Rectal smooth muscle tissue (tissue), 1 donor: ENCODE measurements around the gene INTS4.
A peak's percentile ranks its signal among the peaks of the same experiment; 100 is the strongest.
"Not testable (repeated sequence)": the region's sequence is repeated elsewhere in the genome, so short reads cannot be mapped to it uniquely, and the experiment has no call there.

Source experiments
- H3K27ac ChIP-seq: one replicate; pipeline ENCODE4 v1.7.0; 2013; ENCODE audit warnings: low read depth, low read length, inconsistent platforms
- H3K27me3 ChIP-seq: one replicate; pipeline ENCODE4 v1.7.0; 2013; ENCODE audit warnings: low read length; ENCODE audit not compliant: control insufficient read depth, insufficient read depth
- H3K36me3 ChIP-seq: one replicate; pipeline ENCODE4 v1.7.0; 2013; ENCODE audit warnings: low read length; ENCODE audit not compliant: control insufficient read depth, insufficient read depth
- H3K4me1 ChIP-seq: one replicate; pipeline ENCODE4 v1.7.0; 2013; ENCODE audit warnings: low read length; ENCODE audit not compliant: control insufficient read depth, insufficient read depth
- H3K4me3 ChIP-seq: one replicate; pipeline ENCODE4 v1.7.0; 2013; ENCODE audit warnings: low read length
- H3K9ac ChIP-seq: one replicate; pipeline ENCODE4 v1.7.0; 2013; ENCODE audit warnings: low read length

The INTS4 gene

DNA sequence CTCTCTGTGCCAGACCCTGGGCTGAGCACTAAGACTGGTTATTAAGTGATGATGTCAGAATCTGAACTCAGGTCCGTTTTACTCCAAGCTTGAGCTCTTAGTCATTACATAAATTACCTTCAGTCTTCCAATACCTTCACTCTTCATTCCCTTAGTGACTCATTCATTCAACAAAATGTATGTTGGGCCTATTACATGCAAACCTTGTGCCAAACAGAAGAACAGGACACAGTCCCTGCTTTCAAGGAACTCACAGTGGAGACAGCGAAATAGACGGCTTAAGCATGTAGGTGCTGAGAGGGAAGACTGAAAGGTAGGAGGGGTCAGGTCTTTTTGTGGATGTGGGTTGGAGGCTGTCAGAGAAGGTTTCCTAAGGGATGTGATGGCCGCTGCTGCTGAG lies 25.3 kb upstream of the INTS4 start:
- peaks cover 3% of the 10 kb centered on the region for H3K36me3 ChIP-seq

DNA sequence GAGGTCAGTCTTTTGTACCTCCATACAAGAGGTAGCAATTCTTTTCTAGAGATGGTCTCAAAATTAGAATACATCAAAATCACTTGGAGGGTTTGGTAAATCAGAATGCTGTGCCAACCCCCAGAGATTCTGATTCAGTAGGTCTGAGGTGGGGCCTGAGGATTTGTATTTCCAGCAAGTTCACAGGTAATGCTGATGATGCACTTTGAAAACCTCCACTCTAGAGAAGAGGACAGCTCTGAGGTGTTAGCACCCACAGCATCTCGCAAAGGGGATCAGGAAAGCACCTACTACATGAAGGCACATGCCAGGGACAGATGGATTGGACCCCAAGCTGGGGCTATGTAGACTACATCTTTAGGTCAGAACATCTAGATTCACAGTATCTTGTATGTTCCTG lies 21.4 kb upstream of the INTS4 start:
- no peaks in the 10 kb centered on the region for H3K27me3 ChIP-seq
- H3K36me3 ChIP-seq: peaks cover 3% of the 10 kb centered on the region
- no peak overlapping the region for H3K9ac ChIP-seq
- H3K4me3 ChIP-seq: no peak overlapping the region
- H3K4me1 ChIP-seq: no peaks in the 10 kb centered on the region
- H3K27ac ChIP-seq: no peak overlapping the region

More for the DNA sequence above, 25.3 kb upstream of the INTS4 start:
- Histone ChIP-seq H3K4me3 (no peak overlapping the region), H3K9ac (no peak overlapping the region), H3K27ac (no peak overlapping the region), H3K4me1 (no peaks in the 10 kb centered on the region), H3K27me3 (peaks cover 2% of the 10 kb centered on the region)

DNA sequence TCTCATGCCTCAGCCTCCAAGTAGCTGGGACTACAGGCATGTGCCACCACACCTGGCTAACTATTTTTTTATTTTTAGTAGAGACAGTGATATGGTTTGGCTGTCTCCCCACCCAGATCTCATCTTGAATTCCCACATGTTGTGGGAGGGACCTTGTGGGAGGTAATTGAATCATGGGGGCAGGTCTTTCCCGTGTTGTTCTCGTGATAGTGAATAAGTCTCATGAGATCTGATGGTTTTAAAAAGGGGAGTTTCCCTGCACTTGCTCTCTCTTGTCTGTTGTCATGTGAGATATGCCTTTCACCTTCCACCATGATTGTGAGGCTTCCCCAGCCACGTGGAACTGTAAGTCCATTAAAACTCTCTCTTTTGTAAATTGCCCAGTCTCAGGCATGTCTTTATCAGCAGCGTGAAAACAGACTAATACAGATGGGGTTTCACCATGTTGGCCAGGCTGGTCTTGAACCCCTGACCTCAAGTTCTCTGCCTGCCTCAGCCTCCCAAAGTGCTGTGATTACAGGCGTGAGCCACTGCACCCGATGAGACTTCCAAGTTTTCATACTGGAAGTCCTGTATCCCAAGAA lies 20.6 kb upstream of the INTS4 start:
- not testable (repeated sequence) for H3K4me1 ChIP-seq, H3K36me3 ChIP-seq, H3K4me3 ChIP-seq, H3K27me3 ChIP-seq, H3K9ac ChIP-seq, H3K27ac ChIP-seq

DNA sequence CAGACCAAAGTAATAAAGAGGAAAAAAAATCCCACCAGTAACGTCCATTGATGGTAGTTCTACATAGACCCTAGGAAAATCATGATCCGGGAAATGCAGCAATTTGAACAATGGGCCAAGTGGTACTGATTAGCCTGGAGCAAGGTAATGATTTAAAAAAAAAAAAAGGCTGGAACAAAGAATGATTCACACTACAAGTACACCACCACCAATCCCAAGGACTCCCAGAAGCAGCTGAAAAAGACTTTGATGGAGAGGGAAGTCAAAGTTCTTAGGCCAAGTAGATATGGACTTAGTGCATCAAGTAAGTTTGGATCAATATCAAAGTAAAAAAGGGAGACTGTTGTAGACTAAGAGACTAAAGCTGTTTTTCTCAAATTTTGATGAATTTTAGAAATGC lies 16.8 kb upstream of the INTS4 start:
- H3K27ac ChIP-seq: no peak overlapping the region
- H3K36me3 ChIP-seq: peaks cover 3% of the 10 kb centered on the region
- H3K9ac ChIP-seq: no peak overlapping the region
- no peaks in the 10 kb centered on the region for H3K4me1 ChIP-seq
- no peak overlapping the region for H3K4me3 ChIP-seq
- no peaks in the 10 kb centered on the region for H3K27me3 ChIP-seq

DNA sequence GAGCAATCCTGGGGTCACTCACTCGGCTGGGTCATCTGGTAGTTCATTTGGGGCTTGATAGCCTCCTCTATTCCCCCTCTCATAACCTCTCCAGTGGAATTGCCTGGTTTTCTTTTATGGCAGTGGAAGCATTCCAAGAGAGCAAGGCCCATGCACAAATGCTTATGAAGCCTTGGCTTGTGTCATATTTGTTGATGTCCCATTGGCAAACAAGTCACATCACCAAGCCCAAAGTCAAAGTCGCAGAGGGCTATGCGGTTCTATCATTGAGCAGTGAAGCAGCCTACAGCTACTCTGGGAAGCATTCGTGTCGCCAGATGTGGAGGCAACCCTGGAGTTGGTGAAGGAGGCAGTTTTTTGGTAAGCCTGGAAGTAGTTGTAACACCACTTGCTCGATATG lies 16.3 kb upstream of the INTS4 start:
- Histone ChIP-seq H3K9ac (no peak overlapping the region), H3K27me3 (no peaks in the 10 kb centered on the region), H3K36me3 (no peaks in the 10 kb centered on the region), H3K4me3 (no peak overlapping the region), H3K27ac (no peak overlapping the region), H3K4me1 (no peaks in the 10 kb centered on the region)

DNA sequence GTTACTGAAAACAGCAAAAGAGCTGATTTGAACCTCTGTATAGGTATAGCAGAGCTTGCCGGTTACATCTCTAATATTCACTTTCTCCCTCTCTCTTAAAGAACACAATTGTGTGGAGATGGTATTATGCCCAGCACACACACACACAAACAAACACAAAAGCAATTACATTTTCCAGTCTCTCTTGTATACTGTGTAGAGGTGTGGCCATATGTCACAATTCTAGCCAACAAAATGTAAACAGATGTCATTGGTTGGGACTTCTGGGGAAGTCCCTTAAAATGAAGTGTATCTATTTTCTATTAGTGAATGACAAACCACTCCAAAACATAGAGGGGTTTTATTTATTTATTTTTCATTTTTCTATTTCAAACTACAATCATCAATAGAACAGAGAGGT lies 15.8 kb upstream of the INTS4 start:
- no peaks in the 10 kb centered on the region for H3K36me3 ChIP-seq
- no peak overlapping the region for H3K27ac ChIP-seq
- no peaks in the 10 kb centered on the region for H3K27me3 ChIP-seq
- H3K4me1 ChIP-seq: no peaks in the 10 kb centered on the region
- H3K9ac ChIP-seq: no peak overlapping the region
- H3K4me3 ChIP-seq: no peak overlapping the region

DNA sequence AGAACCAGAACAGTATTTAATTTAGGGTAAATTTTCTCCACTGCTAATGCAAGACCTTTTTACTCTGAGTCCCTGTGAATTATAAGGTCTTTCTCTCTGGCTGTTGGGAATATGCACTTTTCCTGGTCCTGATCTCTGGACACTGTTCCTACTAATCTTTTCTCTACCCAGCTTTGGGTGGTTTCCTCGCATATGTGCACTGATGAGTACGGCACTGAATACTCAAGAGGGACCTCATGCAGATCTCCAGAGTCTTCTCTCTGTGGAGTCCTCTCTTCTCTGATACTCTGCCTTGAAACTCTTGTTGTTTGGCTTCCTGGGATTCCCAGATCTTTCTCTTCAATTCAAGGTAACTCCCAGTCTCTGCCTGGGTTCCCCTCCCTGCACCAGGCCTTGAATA lies 14.6 kb upstream of the INTS4 start:
- H3K27ac ChIP-seq: no peak overlapping the region
- no peaks in the 10 kb centered on the region for H3K27me3 ChIP-seq
- H3K36me3 ChIP-seq: no peaks in the 10 kb centered on the region
- H3K9ac ChIP-seq: no peak overlapping the region
- no peak overlapping the region for H3K4me3 ChIP-seq
- H3K4me1 ChIP-seq: no peaks in the 10 kb centered on the region

DNA sequence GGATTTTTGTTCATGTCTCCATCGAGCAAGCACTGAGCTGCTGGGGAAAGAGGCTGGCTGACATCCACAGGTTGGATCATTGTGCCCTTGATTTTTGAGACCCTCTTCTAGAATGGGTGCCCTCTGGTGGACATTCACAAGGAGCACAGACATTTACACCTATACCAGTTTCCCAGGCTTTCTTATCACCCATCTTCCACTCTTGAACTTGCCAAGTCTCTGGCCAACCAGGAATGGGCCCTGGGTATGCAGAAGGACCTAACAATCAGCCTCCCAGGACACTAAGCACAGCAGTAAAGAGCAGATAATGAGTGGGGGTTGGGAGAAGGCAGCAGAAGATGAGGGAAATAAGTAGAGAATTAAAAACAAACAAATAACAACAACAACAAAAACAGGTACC lies 5.7 kb upstream of the INTS4 start:
- Histone ChIP-seq H3K27me3 (no peaks in the 10 kb centered on the region), H3K36me3 (no peaks in the 10 kb centered on the region), H3K27ac (no peak overlapping the region), H3K4me1 (no peaks in the 10 kb centered on the region), H3K4me3 (no peak overlapping the region), H3K9ac (no peak overlapping the region)

DNA sequence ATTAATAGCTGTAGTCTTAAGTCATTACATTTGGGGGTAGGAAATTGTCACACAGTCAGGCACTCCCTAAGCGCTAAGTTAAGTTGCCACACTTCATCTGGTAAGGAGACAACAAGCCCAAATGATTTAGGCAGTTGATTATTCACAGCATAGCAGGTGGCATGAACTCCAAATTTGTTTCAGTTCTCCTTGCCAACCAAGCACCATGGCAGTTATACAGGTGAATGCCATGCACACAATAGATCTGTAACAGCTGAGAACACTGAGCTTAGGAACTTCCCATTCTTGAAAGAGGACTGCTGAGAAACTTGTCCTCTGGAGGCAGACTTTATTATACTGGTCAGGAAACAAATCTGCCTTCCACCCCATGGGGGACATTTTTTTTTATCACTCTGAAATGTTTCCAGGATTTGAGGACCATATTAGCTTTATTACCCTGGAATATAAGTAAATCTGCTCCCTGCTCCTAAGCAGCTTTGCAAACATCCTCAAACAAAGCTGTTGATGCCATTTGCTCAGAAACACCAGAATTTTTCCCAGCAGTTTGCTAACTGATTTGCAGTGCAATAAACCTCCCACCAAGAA lies 5.1 kb upstream of the INTS4 start:
- no peak overlapping the region for H3K4me3 ChIP-seq
- no peak overlapping the region for H3K27ac ChIP-seq
- H3K9ac ChIP-seq: no peak overlapping the region

DNA sequence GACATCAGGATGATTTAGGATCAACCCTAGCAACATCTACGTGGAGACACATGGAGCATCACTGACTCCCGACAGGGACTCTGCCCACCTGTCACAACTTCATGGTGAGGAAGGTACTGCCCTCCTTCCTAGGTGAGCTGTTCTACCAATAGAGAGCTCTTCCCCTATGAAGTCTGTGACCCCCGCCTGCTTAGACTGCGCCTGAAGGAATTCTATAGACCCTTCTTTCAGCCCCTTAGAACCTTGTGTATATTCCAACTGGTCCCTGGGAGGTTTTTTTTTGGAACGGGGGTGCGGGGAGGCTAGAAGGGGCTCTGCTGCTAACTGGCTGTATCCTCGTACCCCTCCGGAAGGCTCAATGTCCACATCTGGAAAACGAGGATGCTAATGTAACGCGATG lies 566 bp downstream of the INTS4 start:
- H3K36me3 ChIP-seq: peaks cover 2% of the 10 kb centered on the region
- H3K27ac ChIP-seq: peak overlapping the region; percentile 41
- peak overlapping the region; percentile 20 for H3K9ac ChIP-seq
- peaks cover 6% of the 10 kb centered on the region for H3K4me1 ChIP-seq
- H3K27me3 ChIP-seq: no peaks in the 10 kb centered on the region
- peak overlapping the region; percentile 66 for H3K4me3 ChIP-seq

More for the DNA sequence above, 5.1 kb upstream of the INTS4 start:
- Histone ChIP-seq H3K4me1 (no peaks in the 10 kb centered on the region), H3K36me3 (no peaks in the 10 kb centered on the region), H3K27me3 (no peaks in the 10 kb centered on the region)

DNA sequence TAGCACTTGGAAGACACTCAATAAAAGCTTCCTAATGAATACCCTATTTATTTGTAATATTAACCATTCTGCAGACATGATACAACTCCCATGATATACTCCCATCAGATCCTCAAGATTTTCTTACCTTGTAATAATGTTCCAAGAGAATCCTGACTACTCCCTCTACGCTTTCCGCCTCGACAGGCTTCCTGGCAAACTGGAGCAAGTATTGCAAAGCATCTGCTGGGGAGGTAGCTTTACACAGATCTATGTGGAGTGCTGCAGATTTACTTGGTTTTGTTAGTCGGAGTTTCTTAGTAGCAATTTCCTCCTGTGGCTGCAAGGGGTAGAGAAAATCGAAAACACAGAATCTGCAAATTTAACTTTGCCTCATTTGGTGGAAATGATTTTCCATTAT lies 3.5 kb downstream of the INTS4 start:
- H3K36me3 ChIP-seq: peaks cover 4% of the 10 kb centered on the region
- peaks cover 6% of the 10 kb centered on the region for H3K4me1 ChIP-seq
- no peak overlapping the region for H3K9ac ChIP-seq
- no peaks in the 10 kb centered on the region for H3K27me3 ChIP-seq
- H3K27ac ChIP-seq: no peak overlapping the region
- H3K4me3 ChIP-seq: no peak overlapping the region

DNA sequence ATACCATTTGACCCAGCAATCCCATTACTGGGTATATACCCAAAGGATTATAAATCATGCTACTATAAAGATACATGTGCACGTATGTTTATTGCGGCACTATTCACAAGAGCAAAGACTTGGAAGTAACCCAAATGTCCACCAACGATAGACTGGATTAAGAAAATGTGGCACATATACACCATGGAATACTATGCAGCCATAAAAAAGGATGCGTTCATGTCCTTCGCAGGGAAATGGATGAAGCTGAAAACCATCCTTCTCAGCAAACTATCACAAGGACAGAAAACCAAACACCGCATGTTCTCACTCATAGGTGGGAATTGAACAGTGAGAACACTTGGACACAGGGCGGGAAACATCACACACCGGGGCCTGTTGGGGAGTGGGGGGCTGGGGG lies 8.0 kb downstream of the INTS4 start:
- not testable (repeated sequence) for H3K9ac ChIP-seq, H3K4me3 ChIP-seq, H3K27ac ChIP-seq, H3K4me1 ChIP-seq, H3K27me3 ChIP-seq, H3K36me3 ChIP-seq

DNA sequence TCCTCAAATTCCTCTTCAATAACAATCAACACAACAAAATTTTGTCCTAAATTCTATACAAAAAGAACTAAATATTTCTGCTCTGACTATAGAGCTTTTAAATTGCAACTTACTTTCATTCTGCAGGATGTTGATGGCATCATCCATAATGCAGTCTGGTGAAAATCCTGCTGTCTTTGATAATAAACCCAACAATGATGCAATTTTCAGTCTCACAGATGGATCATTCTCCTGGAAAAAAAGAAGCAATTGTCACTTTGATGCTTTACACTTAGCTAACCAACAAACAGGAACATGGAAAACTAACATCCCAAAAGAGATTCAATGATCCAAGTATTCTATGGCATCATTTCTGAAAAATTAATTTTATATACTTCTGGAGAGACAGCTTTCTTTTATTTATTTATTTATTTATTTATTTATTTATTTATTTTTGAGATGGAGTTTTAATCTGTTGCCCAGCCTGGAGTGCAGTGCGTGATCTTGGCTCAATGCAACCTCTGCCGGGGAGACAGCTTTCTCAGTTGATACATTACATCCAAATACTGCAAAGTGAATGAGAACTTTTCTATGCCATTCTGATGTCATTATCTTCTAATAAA lies 13.0 kb downstream of the INTS4 start:
- H3K4me3 ChIP-seq: no peak overlapping the region
- no peak overlapping the region for H3K9ac ChIP-seq
- H3K36me3 ChIP-seq: peaks cover 3% of the 10 kb centered on the region
- no peaks in the 10 kb centered on the region for H3K27me3 ChIP-seq
- H3K4me1 ChIP-seq: no peaks in the 10 kb centered on the region
- H3K27ac ChIP-seq: no peak overlapping the region
